Middle frontal gyrus (tissue), 1 donor: ENCODE results near the gene EXD2.

Experiments used
- DNase-seq: peaks from one replicate; pipeline ENCODE4 v3.0.0-alpha.2; 2015; ENCODE audit warnings: low spot score; ENCODE audit errors: extremely low spot score

Gene EXD2

GRCh38 chr14:69247676-69248440 lies 56.6 kb downstream of the EXD2 start:
- DNase-seq: no peak

- no peak for DNase-seq
Measured at GRCh38 chr14:69249603-69250002, 58.3 kb downstream of the EXD2 start.

GRCh38 chr14:69252851-69253250 lies 61.6 kb downstream of the EXD2 start:
- DNase-seq: no peak

GRCh38 chr14:69259168-69259526 lies 67.8 kb downstream of the EXD2 start:
- no peak for DNase-seq

GRCh38 chr14:69259527-69260189 lies 68.4 kb downstream of the EXD2 start, which contains the start of gene GALNT16:
GALNT16 (plus strand) TSS chr14:69260158; CDS start chr14:69260291, 133 bp downstream.
- DNase-seq: no peak

- DNase-seq: no peak
Measured at GRCh38 chr14:69260190-69260860, 69.0 kb downstream of the EXD2 start.

GRCh38 chr14:69260861-69261564 lies 69.7 kb downstream of the EXD2 start:
- no peak for DNase-seq

- DNase-seq: no peak
Measured at GRCh38 chr14:69261761-69262331, 70.5 kb downstream of the EXD2 start.

GRCh38 chr14:69262516-69262915 lies 71.2 kb downstream of the EXD2 start:
- no peak for DNase-seq

- no peak for DNase-seq
Measured at GRCh38 chr14:69263364-69263763, 72.1 kb downstream of the EXD2 start.

- DNase-seq: no peak
Measured at GRCh38 chr14:69263771-69264170, 72.5 kb downstream of the EXD2 start.

GRCh38 chr14:69266572-69267345 lies 75.5 kb downstream of the EXD2 start:
- no peak for DNase-seq

GRCh38 chr14:69267492-69267891 lies 76.2 kb downstream of the EXD2 start:
- no peak for DNase-seq

- no peak for DNase-seq
Measured at GRCh38 chr14:69268223-69268622, 76.9 kb downstream of the EXD2 start.

GRCh38 chr14:69268763-69269162 lies 77.5 kb downstream of the EXD2 start:
- no peak for DNase-seq

GRCh38 chr14:69269381-69269780 lies 78.1 kb downstream of the EXD2 start:
- no peak for DNase-seq

GRCh38 chr14:69270097-69270496 lies 78.8 kb downstream of the EXD2 start:
- DNase-seq: no peak

GRCh38 chr14:69270795-69271708 lies 79.8 kb downstream of the EXD2 start:
- no peak for DNase-seq

- DNase-seq: no peak
Measured at GRCh38 chr14:69274321-69274720, 83.0 kb downstream of the EXD2 start.

GRCh38 chr14:69275331-69275730 lies 84.0 kb downstream of the EXD2 start:
- DNase-seq: no peak
